Neural cell (in vitro differentiated cells): ENCODE measurements around the gene NRK. TPM values are rescaled to one million over a fixed set of nuclear protein-coding genes. Genes with fewer than 3 reads are reported as not detected.

Experiments
- H2AFZ ChIP-seq: fragments of 200-600, 300-800 bp; sonication (generic), shearing (Covaris generic); 2 replicates; pipeline ENCODE4 v1.6.0; 2014; ENCODE audit warnings: low read depth, mild to moderate bottlenecking, antibody characterized with exemption, low read length, moderate library complexity
- H3F3A ChIP-seq: fragments of 200-600 bp; shearing (Covaris generic); 2 replicates; pipeline ENCODE4 v1.6.1; 2016; ENCODE audit warnings: mild to moderate bottlenecking, moderate library complexity, mixed read lengths, antibody characterized with exemption, low read length; ENCODE audit not compliant: insufficient read depth, poor library complexity, severe bottlenecking
- H3K27ac ChIP-seq: fragments of 200-600, 300-800 bp; sonication (generic), shearing (Covaris generic); 2 replicates; pipeline ENCODE4 v1.5.1; 2014; ENCODE audit warnings: mild to moderate bottlenecking, low read length, moderate library complexity
- H3K27me3 ChIP-seq: fragments of 300-800, 200-600 bp; sonication (generic), shearing (Covaris generic); 2 replicates; pipeline ENCODE4 v1.6.0; 2014; ENCODE audit warnings: mild to moderate bottlenecking, low read depth, low read length, moderate library complexity; ENCODE audit not compliant: insufficient read depth
- H3K36me3 ChIP-seq: fragments of 300-800, 200-600 bp; sonication (generic), shearing (Covaris generic); 2 replicates; pipeline ENCODE4 v1.5.1; 2014; ENCODE audit warnings: mild to moderate bottlenecking, antibody characterized with exemption, low read length, moderate library complexity; ENCODE audit not compliant: insufficient read depth
- H3K4me2 ChIP-seq: fragments of 300-800, 200-600 bp; sonication (generic), shearing (Covaris generic); 2 replicates; pipeline ENCODE4 v1.6.0; 2014; ENCODE audit warnings: mild to moderate bottlenecking, low read length
- H3K4me3 ChIP-seq: fragments of 300-800, 200-600 bp; sonication (generic), shearing (Covaris generic); 2 replicates; pipeline ENCODE4 v1.5.1; 2014; ENCODE audit warnings: mild to moderate bottlenecking, low read length, moderate library complexity
- H3K79me2 ChIP-seq: fragments of 200-600 bp; shearing (Covaris generic); replicated peaks from 2 replicates; pipeline ENCODE4 v1.6.0; 2014; ENCODE audit warnings: mild to moderate bottlenecking, low read length, moderate library complexity; ENCODE audit not compliant: insufficient read depth
- H3K9ac ChIP-seq: fragments of 300-800, 200-600 bp; sonication (generic), shearing (Covaris generic); 2 replicates; pipeline ENCODE4 v1.6.1; 2016; ENCODE audit warnings: mild to moderate bottlenecking, low read length, mixed read lengths
- H3K9me2 ChIP-seq: fragments of 200-600 bp; shearing (Covaris generic); 2 replicates; pipeline ENCODE4 v1.6.1; 2016; ENCODE audit warnings: mild to moderate bottlenecking, low read length, mixed read lengths; ENCODE audit not compliant: insufficient read depth
- H3K9me3 ChIP-seq: fragments of 200-600, 300-800 bp; sonication (generic), shearing (Covaris generic); 2 replicates; pipeline ENCODE4 v1.6.1; 2016; ENCODE audit warnings: mild to moderate bottlenecking, mixed run types, low read length, moderate library complexity, mixed read lengths
- H4K20me1 ChIP-seq: fragments of 200-600 bp; shearing (Covaris generic); 2 replicates; pipeline ENCODE4 v1.6.1; 2016; ENCODE audit warnings: mild to moderate bottlenecking, mixed run types; ENCODE audit not compliant: insufficient read depth
- CTCF ChIP-seq: fragments of 450-650 bp; IDR thresholded peaks from 2 replicates; pipeline ENCODE4 v1.5.1; 2014; ENCODE audit warnings: antibody characterized with exemption, mild to moderate bottlenecking, moderate library complexity; ENCODE audit not compliant: poor library complexity, severe bottlenecking
- EP300 ChIP-seq: fragments of 450-650 bp; conservative IDR thresholded peaks from 2 replicates; pipeline ENCODE4 v1.6.1; 2014; ENCODE audit warnings: antibody characterized with exemption, mild to moderate bottlenecking, moderate library complexity; ENCODE audit not compliant: poor library complexity, severe bottlenecking
- EZH2 ChIP-seq: fragments of 200-600, 300-800 bp; shearing (Covaris generic), sonication (generic); IDR thresholded peaks from 2 replicates; pipeline ENCODE4 v1.6.1; 2014; ENCODE audit warnings: antibody characterized with exemption, low read length, borderline replicate concordance, mild to moderate bottlenecking; ENCODE audit not compliant: insufficient read depth, poor library complexity, severe bottlenecking
- MXI1 ChIP-seq: fragments of 450-650 bp; conservative IDR thresholded peaks from 2 replicates; pipeline ENCODE4 v1.6.1; 2014; ENCODE audit warnings: antibody characterized with exemption, mild to moderate bottlenecking; ENCODE audit not compliant: poor library complexity, severe bottlenecking
- POLR2AphosphoS5 ChIP-seq: IDR thresholded peaks from 2 replicates; pipeline ENCODE4 v1.6.1; 2012
- RAD21 ChIP-seq: fragments of 450-650 bp; conservative IDR thresholded peaks from 2 replicates; pipeline ENCODE4 v1.6.1; 2014; ENCODE audit warnings: antibody characterized with exemption, mild to moderate bottlenecking, moderate library complexity
- REST ChIP-seq: IDR thresholded peaks from 2 replicates; pipeline ENCODE4 v1.6.1; 2012; ENCODE audit warnings: borderline replicate concordance
- SMC3 ChIP-seq: fragments of 450-650 bp; conservative IDR thresholded peaks from 2 replicates; pipeline ENCODE4 v1.6.1; 2014; ENCODE audit warnings: antibody characterized with exemption, mild to moderate bottlenecking, moderate library complexity; ENCODE audit not compliant: poor library complexity
- TAF1 ChIP-seq: IDR thresholded peaks from 2 replicates; pipeline ENCODE4 v1.6.1; 2012; ENCODE audit warnings: low read depth
- polyA plus RNA-seq: library from polyadenylated mRNA; depleted of rRNA; stranded (reverse); fragments of >200 nt; gene quantifications from 2 replicates; pipeline ENCODE4 v1.2.3, GENCODE V29; 2014

Gene NRK
- polyA plus RNA-seq, 1 donor from 2014 or later = not detected

GRCh38 chrX:105882581-105883275, 60.4 kb downstream of the NRK start:
- no peaks in the 10 kb centered on the region for H3K79me2 ChIP-seq
- H3K27me3 ChIP-seq = no peaks in the 10 kb centered on the region
- H3K9me3 ChIP-seq = no peaks in the 10 kb centered on the region
- H3F3A ChIP-seq = no peaks in the 10 kb centered on the region
- no peaks in the 10 kb centered on the region for H3K9me2 ChIP-seq
- H3K4me3 ChIP-seq = no peak overlapping the region
- no peak overlapping the region for H3K9ac ChIP-seq
- H3K4me2 ChIP-seq = no peak overlapping the region
- no peak overlapping the region for H3K27ac ChIP-seq
- TF ChIP-seq EZH2 (no peak), RAD21 (no peak), POLR2AphosphoS5 (no peak), REST (no peak), EP300 (no peak), SMC3 (no peak)
- no peaks in the 10 kb centered on the region for H3K36me3 ChIP-seq
- H4K20me1 ChIP-seq = no peaks in the 10 kb centered on the region
- no peak overlapping the region for H2AFZ ChIP-seq

GRCh38 chrX:105894721-105895120, 72.4 kb downstream of the NRK start:
- Histone ChIP-seq H4K20me1 (no peaks in the 10 kb centered on the region), H3K79me2 (no peaks in the 10 kb centered on the region), H3K36me3 (no peaks in the 10 kb centered on the region), H3K4me2 (no peak overlapping the region), H3K27ac (no peak overlapping the region), H3K9ac (no peak overlapping the region), H3K27me3 (no peaks in the 10 kb centered on the region), H3K4me3 (no peak overlapping the region), H2AFZ (no peak overlapping the region), H3F3A (no peaks in the 10 kb centered on the region), H3K9me2 (no peaks in the 10 kb centered on the region), H3K9me3 (no peaks in the 10 kb centered on the region)
- no peak for TF ChIP-seq RAD21

DNA sequence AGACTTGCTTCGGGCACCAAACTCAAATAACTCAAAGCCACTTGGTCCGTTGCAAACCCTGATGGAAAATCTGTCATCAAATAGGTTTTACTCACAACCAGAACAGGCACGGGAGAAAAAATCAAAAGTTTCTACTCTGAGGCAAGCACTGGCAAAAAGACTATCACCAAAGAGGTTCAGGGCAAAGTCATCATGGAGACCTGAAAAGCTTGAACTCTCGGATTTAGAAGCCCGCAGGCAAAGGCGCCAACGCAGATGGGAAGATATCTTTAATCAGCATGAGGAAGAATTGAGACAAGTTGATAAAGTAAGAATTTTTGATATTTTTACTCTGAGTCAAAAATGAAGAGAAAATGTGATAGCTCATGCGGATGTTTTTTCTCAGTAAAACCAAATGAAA, 87.2 kb downstream of the NRK start:
- H3K79me2 ChIP-seq = no peaks in the 10 kb centered on the region
- H3K9me3 ChIP-seq = no peaks in the 10 kb centered on the region
- no peaks in the 10 kb centered on the region for H3K9me2 ChIP-seq
- H3K4me3 ChIP-seq = no peak overlapping the region
- H3K4me2 ChIP-seq = no peak overlapping the region
- H3K27me3 ChIP-seq = no peaks in the 10 kb centered on the region
- no peak overlapping the region for H2AFZ ChIP-seq
- TF ChIP-seq REST = no peak
- TF ChIP-seq EZH2 = no peak
- TF ChIP-seq CTCF = no peak
- TF ChIP-seq TAF1 = no peak
- TF ChIP-seq RAD21 = no peak
- TF ChIP-seq SMC3 = no peak
- TF ChIP-seq MXI1 = no peak
- TF ChIP-seq POLR2AphosphoS5 = no peak
- no peak for TF ChIP-seq EP300
- H3K9ac ChIP-seq = no peak overlapping the region
- no peaks in the 10 kb centered on the region for H3F3A ChIP-seq
- H4K20me1 ChIP-seq = no peaks in the 10 kb centered on the region
- no peaks in the 10 kb centered on the region for H3K36me3 ChIP-seq
- no peak overlapping the region for H3K27ac ChIP-seq
